Liver (tissue), 9 donors: ENCODE measurements around the gene SHISAL1. TPM values are rescaled to one million over a fixed set of nuclear protein-coding genes. Genes with fewer than 3 reads are reported as not detected.

Experiments
- DNase-seq: peaks from one replicate; pipeline ENCODE4 v3.0.0-alpha.2; 2017; ENCODE audit warnings: low spot score
- H3K27ac ChIP-seq, 2 donors: one replicate each; pipeline ENCODE4 v1.7.0; 2013; ENCODE audit warnings: inconsistent platforms in 2 of 2, low read length in 2 of 2, control low read depth in 1 of 2, low read depth in 1 of 2, mild to moderate bottlenecking in 1 of 2
- H3K27me3 ChIP-seq, 4 donors: one replicate each; pipeline versions ENCODE4 v1.6.1 to v1.7.0; 2013; ENCODE audit warnings: low read length in 3 of 4, inconsistent platforms in 1 of 4, mild to moderate bottlenecking in 1 of 4, moderate library complexity in 1 of 4; ENCODE audit not compliant: control insufficient read depth in 4 of 4, insufficient read depth in 4 of 4
- H3K36me3 ChIP-seq, 4 donors: one replicate each; pipeline versions ENCODE4 v1.6.1 to v1.7.0; 2013; ENCODE audit warnings: low read length in 3 of 4, mild to moderate bottlenecking in 3 of 4, low read depth in 1 of 4, moderate library complexity in 1 of 4; ENCODE audit not compliant: control insufficient read depth in 4 of 4, insufficient read depth in 3 of 4
- H3K4me1 ChIP-seq, 4 donors: one replicate each; pipeline versions ENCODE4 v1.6.1 to v1.7.0; 2013; ENCODE audit warnings: low read length in 3 of 4, mild to moderate bottlenecking in 3 of 4, moderate library complexity in 1 of 4; ENCODE audit not compliant: control insufficient read depth in 4 of 4, insufficient read depth in 4 of 4
- H3K4me3 ChIP-seq, 3 donors: one replicate each; pipeline versions ENCODE4 v1.6.1 to v1.7.0; 2013; ENCODE audit warnings: low read length in 3 of 3, control low read depth in 1 of 3, low read depth in 1 of 3, mild to moderate bottlenecking in 1 of 3
- H3K9ac ChIP-seq, 2 donors: one replicate each; pipeline ENCODE4 v1.7.0; 2013; ENCODE audit warnings: low read length in 2 of 2, mild to moderate bottlenecking in 2 of 2, moderate library complexity in 2 of 2, control low read depth in 1 of 2, low read depth in 1 of 2
- H3K9me3 ChIP-seq, 4 donors: one replicate each; pipeline versions ENCODE4 v1.6.1 to v1.7.0; 2013; ENCODE audit warnings: low read length in 3 of 4; ENCODE audit not compliant: control insufficient read depth in 4 of 4
- ATF3 ChIP-seq: IDR thresholded peaks from 2 replicates; pipeline ENCODE4 v1.6.1; 2016; ENCODE audit warnings: antibody characterized with exemption
- CTCF ChIP-seq: fragments of 150-350 bp; IDR thresholded peaks from 2 replicates; pipeline ENCODE4 v1.5.1; 2017; ENCODE audit warnings: improper control_type of control experiment, low read depth, low read length; ENCODE audit not compliant: missing input control
- FOXA1 ChIP-seq: IDR thresholded peaks from 2 replicates; pipeline ENCODE4 v1.6.1; 2016; ENCODE audit warnings: antibody characterized with exemption
- GABPA ChIP-seq, 2 donors: IDR thresholded peaks in 1 of 2; conservative IDR thresholded peaks in 1 of 2; 2 replicates each; pipeline ENCODE4 v1.6.1; 2016; ENCODE audit warnings: antibody characterized with exemption in 2 of 2, mild to moderate bottlenecking in 1 of 2, moderate library complexity in 1 of 2
- HNF4A ChIP-seq, 2 donors: conservative IDR thresholded peaks; 2 replicates each; pipeline ENCODE4 v1.6.1; 2016; ENCODE audit warnings: antibody characterized with exemption in 2 of 2, mild to moderate bottlenecking in 2 of 2
- MAX ChIP-seq: IDR thresholded peaks from 2 replicates; pipeline ENCODE4 v1.6.1; 2016; ENCODE audit warnings: antibody characterized with exemption
- NR2F2 ChIP-seq: IDR thresholded peaks from 2 replicates; pipeline ENCODE4 v1.6.1; 2016; ENCODE audit warnings: antibody characterized with exemption
- REST ChIP-seq: IDR thresholded peaks from 2 replicates; pipeline ENCODE4 v1.6.1; 2016; ENCODE audit warnings: antibody characterized with exemption, mild to moderate bottlenecking
- YY1 ChIP-seq: IDR thresholded peaks from 2 replicates; pipeline ENCODE4 v1.6.1; 2016; ENCODE audit warnings: antibody characterized with exemption, mild to moderate bottlenecking
- WGBS: extraction: QIAGEN DNeasy Blood & Tissue Kit; methylation state at CpG from one replicate; pipeline ENCODE4 v1.1.7; 2013; 5-methylcytosine and 5-hydroxymethylcytosine counted together
- polyA plus RNA-seq, 2 donors: library from polyadenylated mRNA; stranded (reverse) in 1 of 2; unstranded in 1 of 2; fragments of 200-250 nt in 1 of 2; fragments of >200 nt in 1 of 2; fragmentation: Nextera tagmentation in 1 of 2; extraction: Ambion mirVana in 1 of 2; gene quantifications; one replicate each; pipeline versions ENCODE4 v1.2.1 to v1.2.3, GENCODE V29; 2013 to 2015
- total RNA-seq, 2 donors: library from RNA; depleted of rRNA; stranded (reverse); fragments of >200 nt; gene quantifications; one replicate each; pipeline ENCODE4 v1.2.3, GENCODE V29; 2014
- donor health status: healthy.
- donor health status: healthy.
- donor health status: healthy.
- donor health status: healthy.
- donor health status: healthy.

The SHISAL1 gene
- total and polyA plus RNA-seq, 4 donors = 0.07 to 0.17 (median 0.13) TPM

- TF ChIP-seq GABPA (IDR thresholded peaks at IDR 0.05 in 1 of 2, conservative IDR thresholded peaks at IDR 0.05 in 1 of 2) (no peak), CTCF (no peak), ATF3 (no peak)
- peaks cover 0 to 1% (median 0%) of the 10 kb centered on the region in 4 donors for H3K4me1 ChIP-seq
- H3K9ac ChIP-seq = no peak overlapping the region
- DNase-seq = no peak
- no peaks in the 10 kb centered on the region for H3K9me3 ChIP-seq
- H3K27ac ChIP-seq = no peak overlapping the region
- WGBS = 60% methylated on average over 5 of the region's 5 CpGs
- H3K27me3 ChIP-seq = peaks cover 0 to 6% (median 0%) of the 10 kb centered on the region in 4 donors
- H3K4me3 ChIP-seq = no peak overlapping the region
- H3K36me3 ChIP-seq = no peaks in the 10 kb centered on the region
Observed at GRCh38 chr22:44349594-44349993, 36.8 kb upstream of the SHISAL1 start.

- Histone ChIP-seq H3K27me3 (peaks cover 0 to 6% (median 0%) of the 10 kb centered on the region in 4 donors), H3K27ac (no peak overlapping the region), H3K4me3 (no peak overlapping the region), H3K9ac (no peak overlapping the region), H3K36me3 (no peaks in the 10 kb centered on the region), H3K4me1 (peaks cover 0 to 1% (median 0%) of the 10 kb centered on the region in 4 donors), H3K9me3 (no peaks in the 10 kb centered on the region)
- no peak for TF ChIP-seq CTCF
- no peak for TF ChIP-seq MAX
- WGBS = 62% methylated on average over 19 of the region's 19 CpGs
- no peak for DNase-seq
Observed at GRCh38 chr22:44348971-44349560, 36.3 kb upstream of the SHISAL1 start.

- TF ChIP-seq YY1 = no peak
- no peak overlapping the region for H3K27ac ChIP-seq
Observed at GRCh38 chr22:44347549-44347948, 34.8 kb upstream of the SHISAL1 start.

GRCh38 chr22:44347080-44347479 lies 34.3 kb upstream of the SHISAL1 start:
- no peaks in the 10 kb centered on the region for H3K9me3 ChIP-seq
- H3K9ac ChIP-seq = no peak overlapping the region
- peaks cover 0 to 3% (median 0%) of the 10 kb centered on the region in 4 donors for H3K27me3 ChIP-seq
- WGBS = 77% methylated on average over 10 of the region's 10 CpGs
- H3K36me3 ChIP-seq = no peaks in the 10 kb centered on the region
- no peak overlapping the region for H3K27ac ChIP-seq
- DNase-seq = no peak
- peaks cover 0 to 1% (median 0%) of the 10 kb centered on the region in 4 donors for H3K4me1 ChIP-seq
- H3K4me3 ChIP-seq = no peak overlapping the region
- TF ChIP-seq REST (no peak), HNF4A (conservative IDR thresholded peaks at IDR 0.05) (no peak), GABPA (IDR thresholded peaks at IDR 0.05 in 1 of 2, conservative IDR thresholded peaks at IDR 0.05 in 1 of 2) (no peak), NR2F2 (no peak), CTCF (no peak), FOXA1 (no peak)

More at GRCh38 chr22:44347549-44347948, 34.8 kb upstream of the SHISAL1 start:
- Histone ChIP-seq H3K27me3 (peaks cover 0 to 3% (median 0%) of the 10 kb centered on the region in 4 donors), H3K9me3 (no peaks in the 10 kb centered on the region), H3K36me3 (no peaks in the 10 kb centered on the region), H3K9ac (no peak overlapping the region), H3K4me3 (no peak overlapping the region), H3K4me1 (peaks cover 0 to 1% (median 0%) of the 10 kb centered on the region in 4 donors)
- 85% methylated on average over 6 of the region's 6 CpGs for WGBS
- DNase-seq = no peak
